NCI-H2196 treated with DMSO at 0.1 percent for 48 hours (cell line): ENCODE data around the gene UBE4A.
"Not testable (repeated sequence)": the region's sequence is repeated elsewhere in the genome, so short reads cannot be mapped to it uniquely, and the experiment has no call there.

Experiments
- DNase-seq: peaks from one replicate; lab custom pipeline; 2025; ENCODE audit not compliant: unreplicated experiment; lab: John Stamatoyannopoulos, UW

The UBE4A gene

DNA sequence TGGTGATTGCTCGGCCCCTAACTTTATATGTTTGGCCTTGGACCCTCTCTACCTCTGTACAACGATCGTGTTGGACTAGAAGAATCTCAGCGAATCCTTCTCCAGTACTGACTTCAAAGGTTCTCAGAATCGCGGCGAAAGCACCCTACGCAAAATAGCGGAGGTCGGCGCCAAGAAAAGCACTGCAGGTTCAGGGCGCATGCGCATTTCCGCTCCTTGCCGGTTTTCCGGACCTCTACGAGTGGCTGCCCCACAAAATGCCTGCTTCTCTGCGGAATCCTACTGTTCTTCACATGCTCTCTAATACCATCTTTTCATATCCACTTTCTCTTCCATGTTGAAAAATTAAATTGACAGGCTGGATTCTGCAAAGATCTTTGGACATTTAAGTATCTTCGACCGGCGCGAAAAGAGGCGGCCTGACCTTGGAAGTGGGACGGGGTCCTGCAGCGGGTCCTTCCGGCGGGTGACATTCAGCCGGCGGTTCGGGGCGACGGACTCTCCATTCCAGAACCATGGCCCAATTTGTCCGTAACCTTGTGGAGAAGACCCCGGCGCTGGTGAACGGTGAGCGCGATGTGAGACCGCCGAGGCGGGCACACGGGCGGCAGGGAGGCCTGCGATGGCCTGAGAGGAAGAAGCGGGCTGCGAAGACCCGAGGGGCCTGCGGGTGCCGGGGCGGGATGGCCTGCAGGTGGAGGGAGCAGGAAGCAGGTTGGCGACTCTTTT lies 41.9 kb downstream of the UBE4A start, which contains the start of gene ATP5MG:
Gene ATP5MG, plus strand, starts transcription at position 456 of the 729 bp plus-strand sequence. Its CDS starts 60 bp downstream, at position 516.
- peak; percentile 93 for DNase-seq

DNA sequence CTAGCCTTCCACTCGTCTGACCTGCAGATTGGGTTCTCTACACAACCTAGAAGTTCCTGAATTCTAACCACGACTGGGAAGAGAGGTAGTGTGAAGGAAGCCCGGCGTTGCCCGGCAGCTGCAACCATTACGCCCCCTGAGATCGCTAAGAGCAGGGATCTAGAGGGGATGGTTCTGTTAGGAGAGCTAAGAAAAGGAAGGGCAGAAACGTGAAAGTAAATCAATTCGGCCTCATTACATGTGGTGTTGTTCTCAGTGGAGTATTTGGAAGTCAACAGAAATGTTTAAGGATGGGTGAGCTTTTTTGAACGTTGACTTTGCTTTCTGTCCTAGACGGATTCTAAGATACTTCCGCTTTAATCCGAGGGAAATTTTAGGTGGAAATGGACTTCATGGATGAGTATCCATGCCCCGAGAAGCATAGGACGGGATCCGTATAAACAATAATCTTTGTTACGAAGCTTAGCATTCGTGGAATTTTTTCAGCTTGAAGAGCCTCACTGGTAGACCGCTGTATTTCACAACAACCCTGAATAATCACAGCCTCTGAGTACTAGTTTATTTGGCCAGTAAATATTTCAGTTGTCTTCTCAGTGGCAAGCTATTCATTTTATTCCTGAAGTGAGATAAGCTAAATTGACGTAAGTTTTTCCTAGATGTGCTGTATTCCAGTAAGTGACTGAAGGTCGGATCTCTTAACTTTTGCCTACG lies 42.6 kb downstream of the UBE4A start:
- DNase-seq = no peak

GRCh38 chr11:118402594-118402993 lies 43.2 kb downstream of the UBE4A start:
- not testable (repeated sequence) for DNase-seq

GRCh38 chr11:118406599-118407166 lies 47.3 kb downstream of the UBE4A start:
- peak; percentile 56 for DNase-seq

DNA sequence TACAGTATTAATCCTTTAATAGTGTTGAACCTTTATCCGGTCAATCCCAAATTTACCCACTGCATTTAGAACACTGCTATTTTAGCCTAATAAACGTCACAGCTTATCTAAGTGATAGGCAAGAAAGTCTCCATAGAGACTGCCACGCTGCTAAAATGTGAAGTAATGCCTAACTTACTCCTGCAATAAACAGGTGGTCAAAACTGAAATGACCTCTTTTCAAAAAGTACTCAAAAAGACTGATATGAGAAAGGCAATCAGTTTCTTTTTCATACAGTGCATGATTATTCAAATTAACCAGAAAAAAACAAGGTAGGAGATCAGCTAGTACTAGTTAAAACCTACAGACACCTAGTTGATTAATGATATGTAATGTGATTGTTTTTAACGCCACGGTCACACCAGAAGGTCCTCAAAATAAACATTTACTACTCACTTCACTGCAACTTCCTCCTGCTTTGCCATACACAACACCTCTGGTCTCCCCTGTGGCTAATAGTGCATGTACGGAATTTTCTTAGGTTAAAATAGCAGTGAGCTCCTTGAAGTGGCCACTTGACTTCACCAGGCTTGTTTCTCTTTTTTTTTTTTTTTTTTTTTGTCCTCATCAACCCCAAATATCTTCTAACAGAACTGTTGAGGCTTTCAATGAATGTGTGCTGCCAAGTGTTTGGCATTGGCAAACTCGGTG lies 50.8 kb downstream of the UBE4A start:
- no peak for DNase-seq

DNA sequence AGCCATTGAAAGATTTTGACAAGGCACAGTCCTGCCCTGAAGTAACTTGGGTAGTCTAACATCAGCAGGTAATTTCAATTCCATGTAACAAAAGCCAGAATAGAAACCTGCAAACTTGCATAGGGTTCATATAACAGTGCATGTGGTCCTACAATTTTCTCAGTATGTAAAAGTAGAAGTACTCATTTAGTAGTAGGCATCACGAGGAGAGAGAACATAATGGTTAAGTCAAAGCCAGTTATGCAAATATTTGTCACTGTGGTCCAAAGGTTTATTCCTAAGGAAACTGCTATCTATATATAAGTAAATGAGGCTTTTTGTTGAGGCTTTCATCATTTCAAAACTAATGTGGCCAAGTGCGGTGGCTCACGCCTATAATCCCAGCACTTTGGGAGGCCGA lies 52.1 kb downstream of the UBE4A start:
- no peak for DNase-seq

DNA sequence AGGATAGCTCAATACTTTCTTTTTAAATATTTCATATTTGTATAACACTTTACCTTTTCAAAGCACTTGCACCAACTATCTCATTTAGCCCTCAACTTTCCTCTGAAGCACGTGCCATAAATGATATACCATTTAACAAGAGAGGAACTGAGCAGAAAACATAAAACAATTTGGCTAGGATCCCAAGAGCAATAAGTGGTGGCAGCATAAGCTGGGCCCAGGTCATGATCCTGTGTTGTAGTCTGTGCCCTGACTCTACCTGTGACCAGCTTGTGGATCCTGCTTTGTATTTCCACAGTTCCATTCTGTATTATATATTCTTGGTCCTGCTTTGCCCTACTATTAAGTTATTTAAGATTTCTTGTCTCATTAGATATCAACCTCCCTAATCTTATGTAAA lies 53.5 kb downstream of the UBE4A start:
- DNase-seq = no peak

- no peak for DNase-seq
These were observed 55.8 kb downstream of the UBE4A start for GRCh38 chr11:118415062-118415738.

GRCh38 chr11:118415739-118416068 lies 56.3 kb downstream of the UBE4A start:
- peak; percentile 69 for DNase-seq

GRCh38 chr11:118416900-118417299 lies 57.5 kb downstream of the UBE4A start:
- not testable (repeated sequence) for DNase-seq

GRCh38 chr11:118417801-118418200 lies 58.4 kb downstream of the UBE4A start:
- DNase-seq = no peak

GRCh38 chr11:118418766-118419165 lies 59.4 kb downstream of the UBE4A start:
- no peak for DNase-seq

- DNase-seq = no peak
These were observed 68.3 kb downstream of the UBE4A start for GRCh38 chr11:118427707-118428106.

DNA sequence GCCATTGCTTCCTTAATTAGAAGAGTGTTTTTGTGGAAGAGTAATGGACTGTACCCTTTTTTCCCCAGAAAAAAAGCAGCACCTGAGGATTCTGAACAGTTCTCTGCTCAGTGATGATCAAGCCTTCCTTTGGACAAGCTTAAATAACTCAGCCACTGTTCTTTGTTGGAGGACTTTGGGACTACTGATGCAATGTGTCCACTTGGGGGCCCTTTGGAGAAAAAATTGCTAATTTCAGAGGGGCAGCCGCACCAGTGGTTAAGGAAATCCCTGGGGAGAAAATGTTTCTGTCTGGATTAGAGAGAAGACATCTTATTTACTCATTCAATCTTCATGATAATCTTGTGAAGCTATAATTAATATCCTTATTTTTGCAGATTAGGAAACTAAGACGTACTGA lies 71.6 kb downstream of the UBE4A start:
- no peak for DNase-seq

GRCh38 chr11:118434123-118434552 lies 74.7 kb downstream of the UBE4A start:
- peak; percentile 29 for DNase-seq

GRCh38 chr11:118434553-118435289 lies 75.3 kb downstream of the UBE4A start:
- no peak for DNase-seq

DNA sequence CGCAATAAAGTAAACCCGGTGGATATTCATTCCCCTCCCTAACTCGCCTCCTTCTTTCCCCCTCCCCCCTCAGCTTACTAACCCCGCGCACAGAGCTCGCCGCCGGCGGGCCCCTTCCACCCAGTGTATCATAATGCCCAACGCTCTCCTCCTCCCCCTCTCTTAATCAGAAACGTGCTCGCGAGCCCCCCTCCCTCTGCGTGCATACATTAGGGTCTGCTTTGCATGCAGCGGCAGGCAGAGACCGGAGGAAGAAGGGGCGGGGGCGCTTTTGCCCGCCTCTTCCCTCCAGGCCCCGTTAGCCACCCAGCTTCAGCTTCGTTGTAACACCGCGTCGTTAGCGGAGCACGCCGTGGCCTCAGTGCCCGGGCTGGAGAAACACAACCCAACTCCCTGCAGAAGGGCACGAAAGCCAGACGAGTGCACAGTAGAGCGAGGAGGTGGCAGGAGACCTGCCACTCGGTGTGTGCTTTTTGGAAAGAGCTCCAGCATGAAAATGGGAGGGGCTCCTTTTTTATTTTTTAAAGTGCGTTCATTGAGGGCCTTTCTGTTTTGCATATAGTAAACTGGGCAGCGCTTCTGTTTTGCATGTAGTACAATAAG lies 76.0 kb downstream of the UBE4A start:
- peak; percentile 53 for DNase-seq

DNA sequence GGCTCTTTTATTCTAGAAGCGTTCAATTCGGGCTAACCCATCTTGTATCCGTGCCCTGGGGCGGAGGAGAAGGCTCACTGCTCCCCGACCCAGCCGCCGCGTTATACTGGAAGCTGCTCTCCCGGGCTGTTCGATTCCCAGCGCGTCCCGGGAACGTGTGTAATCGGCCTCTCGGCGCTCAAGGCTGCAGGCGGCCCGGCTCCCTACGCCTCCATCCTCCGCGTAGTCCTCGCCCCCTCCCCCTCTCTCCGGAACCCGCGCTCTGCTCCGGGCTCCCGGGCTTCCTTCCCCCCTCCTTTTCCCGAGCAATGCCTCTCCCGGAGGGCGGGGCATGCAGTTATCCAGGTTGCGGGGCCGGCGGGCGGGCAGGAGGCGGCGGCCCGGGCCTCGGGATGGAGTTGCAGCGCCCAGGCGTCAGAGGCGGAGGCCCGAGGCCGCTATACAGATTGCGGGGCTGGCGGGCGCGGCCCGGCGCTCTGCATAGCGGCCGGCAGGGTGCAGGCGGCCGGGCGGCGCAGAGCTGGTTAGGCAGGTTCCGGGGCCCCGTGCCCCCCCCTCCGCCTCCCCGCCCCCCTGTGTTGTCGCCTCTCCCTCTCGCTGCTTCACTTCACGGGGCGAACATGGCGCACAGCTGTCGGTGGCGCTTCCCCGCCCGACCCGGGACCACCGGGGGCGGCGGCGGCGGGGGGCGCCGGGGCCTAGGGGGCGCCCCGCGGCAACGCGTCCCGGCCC lies 76.7 kb downstream of the UBE4A start, which contains the start of gene KMT2A:
Gene KMT2A, plus strand, starts transcription at position 600 of the 732 bp plus-strand sequence. Its CDS starts 21 bp downstream, at position 621.
- peak; percentile 95 for DNase-seq

GRCh38 chr11:118436639-118437207 lies 77.3 kb downstream of the UBE4A start:
- no peak for DNase-seq
